A673 (cell line): ENCODE results near the gene OR2B6. TPM values are rescaled to one million over a fixed set of nuclear protein-coding genes. Genes with fewer than 3 reads are reported as not detected.
"Not testable (repeated sequence)": the region's sequence is repeated elsewhere in the genome, so short reads cannot be mapped to it uniquely, and the experiment has no call there.

ENCODE experiments used
- BruUV-seq: library from RNA; stranded (reverse); fragments of 400-500 nt; replicated peaks from 2 replicates; lab custom pipeline; 2021; lab: Mats Ljungman, UMichigan
- CTCF ChIA-PET: fragments of 300-600 bp; sonication (Branson Sonifier 250); formaldehyde crosslinking; loops from one replicate; lab custom pipeline; 2022; ENCODE audit warnings: antibody characterized with exemption; lab: Charles Lee
- POLR2A ChIA-PET: fragments of 300-600 bp; sonication (Branson Sonifier 250); formaldehyde crosslinking; loops from one replicate; lab custom pipeline; 2022; ENCODE audit warnings: antibody characterized with exemption; ENCODE audit not compliant: low non-redundant PET; lab: Charles Lee
- DNase-seq: peaks from one replicate; pipeline ENCODE4 v3.0.0-alpha.2; 2015; ENCODE audit warnings: low spot score
- H3K27ac ChIP-seq: fragments of 200-600 bp; sonication (generic); 2 replicates; pipeline ENCODE4 v1.5.1; 2016; ENCODE audit warnings: mixed run types, low read depth, mild to moderate bottlenecking, mixed read lengths, antibody characterized with exemption, low read length; ENCODE audit not compliant: poor library complexity, severe bottlenecking
- H3K27me3 ChIP-seq: fragments of 200-600 bp; sonication (generic); replicated peaks from 2 replicates; pipeline ENCODE4 v1.6.1; 2017; ENCODE audit warnings: mixed run types, low read depth, mild to moderate bottlenecking, mixed read lengths, antibody characterized with exemption, low read length; ENCODE audit not compliant: insufficient read depth, poor library complexity
- H3K36me3 ChIP-seq: fragments of 200-600 bp; sonication (generic); 2 replicates; pipeline ENCODE4 v1.6.1; 2016; ENCODE audit warnings: mixed run types, mild to moderate bottlenecking, mixed read lengths, antibody characterized with exemption, low read length; ENCODE audit not compliant: insufficient read depth, poor library complexity, severe bottlenecking
- H3K4me1 ChIP-seq: fragments of 200-600 bp; sonication (generic); 2 replicates; pipeline ENCODE4 v1.6.1; 2017; ENCODE audit warnings: mixed run types, mild to moderate bottlenecking, mixed read lengths, antibody characterized with exemption, low read length; ENCODE audit not compliant: insufficient read depth, poor library complexity, severe bottlenecking
- H3K4me3 ChIP-seq: fragments of 200-600 bp; sonication (generic); 2 replicates; pipeline ENCODE4 v1.5.1; 2016; ENCODE audit warnings: low read depth, mixed run types, mild to moderate bottlenecking, mixed read lengths, low read length; ENCODE audit not compliant: poor library complexity, severe bottlenecking
- H3K9me3 ChIP-seq: fragments of 200-600 bp; sonication (generic); 2 replicates; pipeline ENCODE4 v1.6.1; 2016; ENCODE audit warnings: mixed run types, low read depth, mild to moderate bottlenecking, mixed read lengths, antibody characterized with exemption, low read length; ENCODE audit not compliant: poor library complexity, severe bottlenecking
- EZH2 ChIP-seq: fragments of 200-600 bp; sonication (generic); IDR thresholded peaks from 2 replicates; pipeline ENCODE4 v1.6.1; 2017; ENCODE audit warnings: borderline replicate concordance, low read depth, mild to moderate bottlenecking, mixed read lengths, antibody characterized with exemption, low read length; ENCODE audit not compliant: poor library complexity, severe bottlenecking
- intact Hi-C: fragments of 100-400 bp; cut with micrococcal nuclease; formaldehyde crosslinking; loops from one replicate; pipeline ENCODE4 v1.10.0; 2022; ENCODE audit not compliant: unreplicated experiment
- total RNA-seq: library from RNA; stranded (reverse); gene quantifications from 2 replicates; pipeline ENCODE4 v1.2.3, GENCODE V29; 2021
- TF ChIP-seq, protein P1 (sequence below): fragments of 300-800, 200-600 bp; sonication (generic); conservative IDR thresholded peaks from 2 replicates; pipeline ENCODE4 v1.5.1; 2017; ENCODE audit warnings: low read depth, mild to moderate bottlenecking, antibody characterized with exemption, low read length, moderate library complexity, mixed read lengths

Gene OR2B6
- total RNA-seq, 1 experiment from 2014 or later: 0.32 TPM

DNA sequence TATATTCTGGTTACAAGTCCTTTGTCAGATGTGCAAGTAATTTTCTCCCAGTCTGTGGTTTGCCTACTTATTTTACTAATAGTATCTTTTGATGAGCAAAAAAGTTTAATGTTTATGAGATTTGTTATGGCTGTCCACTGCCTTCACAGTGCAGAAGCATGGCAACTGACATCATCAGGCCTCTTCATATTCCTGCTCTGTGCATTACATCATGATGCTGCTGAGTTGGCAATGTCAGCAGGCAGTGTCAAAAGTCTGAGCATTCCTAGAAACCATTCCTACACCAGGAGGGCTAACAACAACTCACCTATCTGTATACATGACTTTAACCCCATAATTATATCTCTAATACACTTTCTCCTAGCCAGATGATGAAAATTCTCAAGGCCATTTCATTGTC is 34.1 kb upstream of the OR2B6 start:
- Histone ChIP-seq H3K27me3 (no peaks in the 10 kb centered on the region), H3K4me3 (no peak overlapping the region), H3K27ac (no peak overlapping the region), H3K36me3 (no peaks in the 10 kb centered on the region), H3K4me1 (no peaks in the 10 kb centered on the region), H3K9me3 (no peaks in the 10 kb centered on the region)
- BruUV-seq: no TSS peak
- intact Hi-C loops: no loop called here
- no peak for TF ChIP-seq EZH2
- TF ChIP-seq, protein P1, sequence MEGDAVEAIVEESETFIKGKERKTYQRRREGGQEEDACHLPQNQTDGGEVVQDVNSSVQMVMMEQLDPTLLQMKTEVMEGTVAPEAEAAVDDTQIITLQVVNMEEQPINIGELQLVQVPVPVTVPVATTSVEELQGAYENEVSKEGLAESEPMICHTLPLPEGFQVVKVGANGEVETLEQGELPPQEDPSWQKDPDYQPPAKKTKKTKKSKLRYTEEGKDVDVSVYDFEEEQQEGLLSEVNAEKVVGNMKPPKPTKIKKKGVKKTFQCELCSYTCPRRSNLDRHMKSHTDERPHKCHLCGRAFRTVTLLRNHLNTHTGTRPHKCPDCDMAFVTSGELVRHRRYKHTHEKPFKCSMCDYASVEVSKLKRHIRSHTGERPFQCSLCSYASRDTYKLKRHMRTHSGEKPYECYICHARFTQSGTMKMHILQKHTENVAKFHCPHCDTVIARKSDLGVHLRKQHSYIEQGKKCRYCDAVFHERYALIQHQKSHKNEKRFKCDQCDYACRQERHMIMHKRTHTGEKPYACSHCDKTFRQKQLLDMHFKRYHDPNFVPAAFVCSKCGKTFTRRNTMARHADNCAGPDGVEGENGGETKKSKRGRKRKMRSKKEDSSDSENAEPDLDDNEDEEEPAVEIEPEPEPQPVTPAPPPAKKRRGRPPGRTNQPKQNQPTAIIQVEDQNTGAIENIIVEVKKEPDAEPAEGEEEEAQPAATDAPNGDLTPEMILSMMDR: no peak
- DNase-seq: no peak
- POLR2A ChIA-PET: no interaction called here
- CTCF ChIA-PET: no interaction called here

DNA sequence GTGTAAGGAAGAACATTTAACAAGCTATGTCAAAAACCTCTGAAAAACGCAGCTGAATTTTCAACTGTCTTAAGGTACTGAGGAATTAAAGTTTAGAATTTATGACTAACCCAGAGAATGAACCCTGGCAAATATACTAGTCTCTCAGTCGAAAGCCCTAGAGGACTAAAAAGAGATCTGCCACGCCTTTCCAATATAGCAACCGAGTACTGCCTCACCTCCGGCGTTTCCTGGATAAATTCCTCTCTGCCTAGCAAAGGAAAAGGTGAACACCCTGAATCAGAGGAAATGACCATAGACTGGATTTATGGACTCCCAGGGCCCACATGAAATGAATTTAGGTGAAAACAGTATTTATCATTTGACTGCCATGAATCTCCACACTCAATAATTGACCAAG is 32.9 kb upstream of the OR2B6 start:
- Histone ChIP-seq H3K4me1 (no peaks in the 10 kb centered on the region), H3K4me3 (no peak overlapping the region), H3K36me3 (no peaks in the 10 kb centered on the region), H3K27ac (no peak overlapping the region), H3K27me3 (no peaks in the 10 kb centered on the region), H3K9me3 (no peaks in the 10 kb centered on the region)
- DNase-seq: no peak
- TF ChIP-seq, protein P1: no peak
- TF ChIP-seq EZH2: no peak
- ChIA-PET POLR2A (no interaction called here), CTCF (no interaction called here)
- intact Hi-C loops: no loop called here
- BruUV-seq: no TSS peak

DNA sequence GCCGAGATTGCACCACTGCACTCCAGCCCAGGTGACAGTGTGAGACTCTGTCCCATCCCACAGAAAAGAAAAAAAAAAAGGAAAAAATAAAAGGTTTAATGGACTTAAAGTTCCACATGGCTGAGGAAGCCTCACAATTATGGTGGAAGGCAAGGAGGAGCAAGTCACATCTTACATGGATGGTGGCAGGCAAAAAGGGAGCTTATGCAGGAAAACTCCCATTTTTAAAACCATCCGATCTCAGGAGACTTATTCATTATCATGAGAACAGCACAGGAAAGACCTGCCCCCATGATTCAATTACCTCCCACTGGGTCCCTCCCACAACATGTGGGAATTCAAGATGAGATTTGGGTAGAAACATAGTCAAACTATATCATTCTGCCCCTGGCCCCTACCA is 29.0 kb upstream of the OR2B6 start:
- CTCF ChIA-PET, POLR2A ChIA-PET, H3K4me1 ChIP-seq, H3K27ac ChIP-seq, H3K36me3 ChIP-seq, H3K4me3 ChIP-seq, H3K9me3 ChIP-seq, H3K27me3 ChIP-seq, BruUV-seq, intact Hi-C loops, DNase-seq: not testable (repeated sequence)

DNA sequence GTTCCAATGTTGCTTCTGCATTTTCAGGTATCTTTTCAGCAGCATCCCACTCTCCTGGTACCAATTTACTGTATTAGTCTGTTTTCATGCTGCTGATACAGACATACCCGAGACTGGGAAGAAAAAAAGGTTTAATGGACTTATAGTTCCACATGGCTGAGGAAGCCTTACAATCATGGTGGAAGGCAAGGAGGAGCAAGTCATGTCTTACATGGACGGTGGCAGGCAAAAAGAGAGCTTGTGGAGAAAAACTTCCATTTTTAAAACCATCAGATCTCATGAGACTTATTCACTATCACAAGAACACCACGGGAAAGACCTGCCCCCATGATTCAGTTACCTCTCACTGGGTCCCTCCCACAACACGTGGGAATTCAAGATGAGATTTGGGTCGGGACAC is 27.1 kb upstream of the OR2B6 start:
- H3K4me3 ChIP-seq, CTCF ChIA-PET, DNase-seq, H3K27ac ChIP-seq, POLR2A ChIA-PET, H3K4me1 ChIP-seq, intact Hi-C loops, H3K9me3 ChIP-seq, BruUV-seq, H3K27me3 ChIP-seq, H3K36me3 ChIP-seq: not testable (repeated sequence)
